Peyer's patch (tissue), 4 donors: ENCODE results near the gene FOXG1. TPM values are rescaled to one million over a fixed set of nuclear protein-coding genes. Genes with fewer than 3 reads are reported as not detected.

Source experiments
- DNase-seq, 3 donors: peaks; one replicate each; pipeline ENCODE4 v3.0.0-alpha.2; 2017 to 2019
- H3K27ac ChIP-seq, 4 donors: fragments of 200-600 bp; sonication (generic); one replicate each; pipeline ENCODE4 v1.5.1; 2016 to 2019
- H3K27me3 ChIP-seq, 2 donors: fragments of 200-600 bp; sonication (generic); one replicate each; pipeline ENCODE4 v1.5.1; 2019
- H3K36me3 ChIP-seq, 3 donors: fragments of 200-600 bp; sonication (generic); one replicate each; pipeline ENCODE4 v1.5.1; 2016 to 2019
- H3K4me1 ChIP-seq, 4 donors: fragments of 200-600 bp; sonication (generic); one replicate each; pipeline ENCODE4 v1.5.1; 2016 to 2019
- H3K4me3 ChIP-seq, 4 donors: fragments of 200-600 bp; sonication (generic); 1 replicate in 3 of 4; 2 replicates in 1 of 4; pipeline ENCODE4 v1.5.1; 2016 to 2019; ENCODE audit warnings: mild to moderate bottlenecking in 1 of 4
- H3K9me3 ChIP-seq, 4 donors: fragments of 200-600 bp; sonication (generic); one replicate each; pipeline ENCODE4 v1.5.1; 2016 to 2019; ENCODE audit warnings: mild to moderate bottlenecking in 1 of 4
- POLR2A ChIP-seq, 2 donors: fragments of 450-650 bp; IDR thresholded peaks; one replicate each; pipeline ENCODE4 v1.5.1; 2017; ENCODE audit warnings: antibody characterized with exemption in 2 of 2, mild to moderate bottlenecking in 2 of 2, moderate library complexity in 2 of 2
- total RNA-seq, 4 donors: library from RNA; depleted of rRNA; stranded (reverse); fragments of >200 nt; gene quantifications; one replicate each; pipeline ENCODE4 v1.1.0, GENCODE V29; 2016
- TF ChIP-seq, protein P1 (sequence below), 6 experiments: fragments of 450-650 bp in 4 of 6; fragments of 200-600 bp in 2 of 6; sonication (generic) in 1 of 6; IDR thresholded peaks; one replicate each; pipeline ENCODE4 v1.5.1; 2017 to 2019; ENCODE audit warnings: antibody characterized with exemption in 6 of 6, mild to moderate bottlenecking in 3 of 6, moderate library complexity in 1 of 6

The FOXG1 gene
- total RNA-seq, 4 donors from 2014 or later: not detected

DNA sequence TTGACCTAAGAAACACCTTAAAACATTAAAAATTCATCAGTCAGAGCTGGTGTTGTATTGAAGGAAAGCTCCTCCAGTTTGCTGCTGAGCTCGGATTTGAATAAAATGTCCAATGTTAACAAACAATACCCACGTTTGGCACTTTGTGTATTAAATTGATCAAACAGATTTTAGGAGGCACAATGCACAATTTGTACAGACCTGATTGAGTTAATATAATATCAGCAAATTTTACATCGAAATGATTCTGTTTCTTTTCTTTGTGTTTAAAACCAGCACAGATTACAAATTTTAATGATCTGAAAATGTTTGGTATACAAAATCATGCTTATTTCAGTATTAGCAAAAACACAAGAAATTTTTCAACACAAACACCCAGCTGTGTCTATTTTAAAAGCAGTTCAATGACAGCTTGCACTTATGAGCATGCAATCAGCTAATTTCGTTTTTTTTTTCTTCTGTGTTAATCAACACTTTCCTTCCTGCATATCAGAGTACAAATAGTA, 2.8 kb upstream of the FOXG1 start:
- Histone ChIP-seq H3K36me3 (no peaks in the 10 kb centered on the region), H3K4me3 (no peak overlapping the region), H3K27me3 (peaks cover 0 to 40% of the 10 kb centered on the region in 2 donors), H3K4me1 (peaks cover 0 to 17% (median 0%) of the 10 kb centered on the region in 4 donors), H3K9me3 (peaks cover 0 to 6% (median 2%) of the 10 kb centered on the region in 4 donors), H3K27ac (no peak overlapping the region)
- TF ChIP-seq POLR2A (IDR thresholded peaks at IDR 0.05): no peak
- TF ChIP-seq, protein P1, sequence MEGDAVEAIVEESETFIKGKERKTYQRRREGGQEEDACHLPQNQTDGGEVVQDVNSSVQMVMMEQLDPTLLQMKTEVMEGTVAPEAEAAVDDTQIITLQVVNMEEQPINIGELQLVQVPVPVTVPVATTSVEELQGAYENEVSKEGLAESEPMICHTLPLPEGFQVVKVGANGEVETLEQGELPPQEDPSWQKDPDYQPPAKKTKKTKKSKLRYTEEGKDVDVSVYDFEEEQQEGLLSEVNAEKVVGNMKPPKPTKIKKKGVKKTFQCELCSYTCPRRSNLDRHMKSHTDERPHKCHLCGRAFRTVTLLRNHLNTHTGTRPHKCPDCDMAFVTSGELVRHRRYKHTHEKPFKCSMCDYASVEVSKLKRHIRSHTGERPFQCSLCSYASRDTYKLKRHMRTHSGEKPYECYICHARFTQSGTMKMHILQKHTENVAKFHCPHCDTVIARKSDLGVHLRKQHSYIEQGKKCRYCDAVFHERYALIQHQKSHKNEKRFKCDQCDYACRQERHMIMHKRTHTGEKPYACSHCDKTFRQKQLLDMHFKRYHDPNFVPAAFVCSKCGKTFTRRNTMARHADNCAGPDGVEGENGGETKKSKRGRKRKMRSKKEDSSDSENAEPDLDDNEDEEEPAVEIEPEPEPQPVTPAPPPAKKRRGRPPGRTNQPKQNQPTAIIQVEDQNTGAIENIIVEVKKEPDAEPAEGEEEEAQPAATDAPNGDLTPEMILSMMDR (IDR thresholded peaks at IDR 0.05): no peak
- no peak for DNase-seq

GRCh38 chr14:28764257-28765160, 2.1 kb upstream of the FOXG1 start:
- DNase-seq: no peak
- Histone ChIP-seq H3K9me3 (peaks cover 0 to 6% (median 2%) of the 10 kb centered on the region in 4 donors), H3K4me1 (peaks cover 0 to 17% (median 0%) of the 10 kb centered on the region in 4 donors), H3K4me3 (no peak overlapping the region), H3K27me3 (peaks cover 0 to 36% of the 10 kb centered on the region in 2 donors), H3K27ac (no peak overlapping the region), H3K36me3 (no peaks in the 10 kb centered on the region)
- TF ChIP-seq, protein P1 (IDR thresholded peaks at IDR 0.05): no peak
- no peak for TF ChIP-seq POLR2A (IDR thresholded peaks at IDR 0.05)

- Histone ChIP-seq H3K36me3 (no peaks in the 10 kb centered on the region), H3K27ac (no peak overlapping the region), H3K4me3 (peak overlapping the region in 2 of 4 donors; percentile 13 to 32), H3K4me1 (peaks cover 0 to 17% (median 0%) of the 10 kb centered on the region in 4 donors), H3K9me3 (peaks cover 0 to 6% (median 2%) of the 10 kb centered on the region in 4 donors), H3K27me3 (peaks cover 0 to 36% of the 10 kb centered on the region in 2 donors)
- TF ChIP-seq, protein P1 (IDR thresholded peaks at IDR 0.05): no peak
- no peak for TF ChIP-seq POLR2A (IDR thresholded peaks at IDR 0.05)
- no peak for DNase-seq
Measured at GRCh38 chr14:28765169-28765830, 1.3 kb upstream of the FOXG1 start.

DNA sequence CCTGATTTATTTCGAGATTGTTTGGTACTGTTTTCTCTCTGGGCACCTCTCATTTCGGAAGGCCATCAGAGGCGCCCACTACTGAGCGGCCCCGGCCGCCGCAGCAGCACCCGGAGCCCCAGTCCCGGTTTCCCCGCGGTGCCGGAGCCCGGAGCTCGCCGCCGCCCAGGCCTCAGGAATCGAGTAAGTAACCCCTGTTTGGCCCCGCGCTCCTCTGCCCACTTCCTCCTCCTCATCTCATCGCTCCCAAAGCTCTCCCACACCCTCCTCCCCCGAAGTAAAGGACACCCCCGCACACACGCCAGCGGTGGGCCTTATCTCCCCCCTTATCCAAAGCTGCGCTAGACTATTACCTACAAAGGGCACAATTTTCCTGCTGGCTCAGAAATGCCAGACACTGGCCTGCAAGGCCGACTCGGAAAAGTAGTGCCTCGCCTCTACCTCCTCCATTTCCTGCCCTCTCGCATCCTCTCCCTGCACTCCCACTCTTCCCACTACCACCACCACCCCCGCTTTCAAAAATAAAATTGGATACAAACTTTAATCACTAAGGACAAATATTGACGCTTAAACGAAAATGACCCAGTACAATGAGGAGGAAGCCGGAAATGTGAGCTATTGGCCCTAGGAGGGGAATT, 637 bp upstream of the FOXG1 start:
- H3K27ac ChIP-seq: no peak overlapping the region
- H3K27me3 ChIP-seq: peaks cover 0 to 36% of the 10 kb centered on the region in 2 donors
- H3K36me3 ChIP-seq: no peaks in the 10 kb centered on the region
- peaks cover 0 to 17% (median 0%) of the 10 kb centered on the region in 4 donors for H3K4me1 ChIP-seq
- DNase-seq: no peak
- TF ChIP-seq, protein P1 (IDR thresholded peaks at IDR 0.05): no peak
- TF ChIP-seq POLR2A (IDR thresholded peaks at IDR 0.05): no peak
- H3K4me3 ChIP-seq: peak overlapping the region in 3 of 4 donors; percentile 7 to 40 (median 32)
- peaks cover 0 to 6% (median 2%) of the 10 kb centered on the region in 4 donors for H3K9me3 ChIP-seq
